Measurements from ENCODE around the gene GAL3ST3. TPM values are rescaled to one million over a fixed set of nuclear protein-coding genes. Genes with fewer than 3 reads are reported as not detected.
A peak's percentile ranks its signal among the peaks of the same experiment; 100 is the strongest.

The GAL3ST3 gene
- polyA plus RNA-seq, 1 donor (not counting 4 experiments of a cell fraction or from before 2014, with no cell fraction given), result not detected

DNA sequence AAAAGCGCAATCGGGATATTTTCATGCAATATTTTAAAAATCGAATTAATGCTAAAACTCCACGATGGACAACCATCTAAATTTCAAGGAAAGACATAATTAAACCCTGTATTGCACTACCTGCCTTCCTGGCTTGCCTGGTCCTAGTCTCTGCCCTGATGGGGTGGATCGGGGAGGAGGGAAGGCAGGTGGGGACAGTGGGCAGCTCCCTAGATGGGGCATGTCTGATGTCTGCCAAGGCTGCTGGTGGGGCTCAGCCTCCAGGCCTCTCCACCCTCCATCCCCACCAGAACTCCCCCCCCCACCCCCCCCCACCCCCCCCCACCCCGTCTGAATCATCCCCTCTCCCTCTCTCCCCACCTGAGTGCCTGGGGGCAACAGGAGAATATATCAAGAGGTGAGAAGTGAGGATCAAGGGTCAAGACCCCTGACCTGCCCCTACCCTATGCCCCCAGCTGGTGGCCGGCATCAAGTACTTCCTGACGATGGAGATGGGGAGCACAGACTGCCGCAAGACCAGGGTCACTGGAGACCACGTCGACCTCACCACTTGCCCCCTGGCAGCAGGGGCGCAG, 36.5 kb downstream of the GAL3ST3 start:
- no peak for TF ChIP-seq EZH2 (IDR thresholded peaks at IDR 0.05; ENCODE audit: low read length)
- TF ChIP-seq, protein P1, sequence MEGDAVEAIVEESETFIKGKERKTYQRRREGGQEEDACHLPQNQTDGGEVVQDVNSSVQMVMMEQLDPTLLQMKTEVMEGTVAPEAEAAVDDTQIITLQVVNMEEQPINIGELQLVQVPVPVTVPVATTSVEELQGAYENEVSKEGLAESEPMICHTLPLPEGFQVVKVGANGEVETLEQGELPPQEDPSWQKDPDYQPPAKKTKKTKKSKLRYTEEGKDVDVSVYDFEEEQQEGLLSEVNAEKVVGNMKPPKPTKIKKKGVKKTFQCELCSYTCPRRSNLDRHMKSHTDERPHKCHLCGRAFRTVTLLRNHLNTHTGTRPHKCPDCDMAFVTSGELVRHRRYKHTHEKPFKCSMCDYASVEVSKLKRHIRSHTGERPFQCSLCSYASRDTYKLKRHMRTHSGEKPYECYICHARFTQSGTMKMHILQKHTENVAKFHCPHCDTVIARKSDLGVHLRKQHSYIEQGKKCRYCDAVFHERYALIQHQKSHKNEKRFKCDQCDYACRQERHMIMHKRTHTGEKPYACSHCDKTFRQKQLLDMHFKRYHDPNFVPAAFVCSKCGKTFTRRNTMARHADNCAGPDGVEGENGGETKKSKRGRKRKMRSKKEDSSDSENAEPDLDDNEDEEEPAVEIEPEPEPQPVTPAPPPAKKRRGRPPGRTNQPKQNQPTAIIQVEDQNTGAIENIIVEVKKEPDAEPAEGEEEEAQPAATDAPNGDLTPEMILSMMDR (optimal IDR thresholded peaks at IDR 0.05 in 1 of 3, IDR thresholded peaks at IDR 0.05 in 1 of 3, conservative IDR thresholded peaks at IDR 0.05 in 1 of 3; ENCODE audit: extremely low read depth in 1 of 3, insufficient read depth in 2 of 3, low read length in 3 of 3), result no peak
- FAIRE-seq (no peak), DNase-seq (ENCODE audit: low read depth, low spot score) (no peak)
- H3K27me3 ChIP-seq (ENCODE audit: control insufficient read depth, extremely low read depth, insufficient read depth, low read length), result no peaks in the 10 kb centered on the region
- no peaks in the 10 kb centered on the region for H3K36me3 ChIP-seq (ENCODE audit: control insufficient read depth in 2 of 2, extremely low read depth in 1 of 2, insufficient read depth in 2 of 2, low read length in 2 of 2)
- no peaks in the 10 kb centered on the region for H3K79me2 ChIP-seq (ENCODE audit: control insufficient read depth, insufficient read depth, low read length)
- peaks cover 38% of the 10 kb centered on the region for H3K4me1 ChIP-seq (ENCODE audit: control insufficient read depth, extremely low read depth, insufficient read depth, low read length)
- H3K9me1 ChIP-seq (ENCODE audit: control insufficient read depth, extremely low read depth, insufficient read depth, low read length), result peaks cover 3% of the 10 kb centered on the region
- H3K4me2 ChIP-seq (ENCODE audit: control insufficient read depth, extremely low read depth, insufficient read depth, low read depth, low read length), result no peak overlapping the region
- no peak overlapping the region for H3K4me3 ChIP-seq (ENCODE audit: control insufficient read depth in 2 of 3, extremely low read depth in 1 of 3, insufficient read depth in 2 of 3, low read depth in 1 of 3, low read length in 3 of 3)
- H3K27ac ChIP-seq (ENCODE audit: control insufficient read depth, insufficient read depth, low read length), result no peak overlapping the region
- no peaks in the 10 kb centered on the region for H3K9me3 ChIP-seq (ENCODE audit: control insufficient read depth, low read depth, low read length)
- dilution Hi-C loops (cut with MboI; ENCODE audit: extremely low pct_ligation_motif_present, low sequenced_read_pairs), result no loop called here
- no peak overlapping the region for H3K9ac ChIP-seq (ENCODE audit: control insufficient read depth, extremely low read depth, insufficient read depth, low read length)
- no peaks in the 10 kb centered on the region for H4K20me1 ChIP-seq (ENCODE audit: control insufficient read depth, extremely low read depth, insufficient read depth, low read length)
- no peak overlapping the region for H2AFZ ChIP-seq (ENCODE audit: control insufficient read depth, low read length)

DNA sequence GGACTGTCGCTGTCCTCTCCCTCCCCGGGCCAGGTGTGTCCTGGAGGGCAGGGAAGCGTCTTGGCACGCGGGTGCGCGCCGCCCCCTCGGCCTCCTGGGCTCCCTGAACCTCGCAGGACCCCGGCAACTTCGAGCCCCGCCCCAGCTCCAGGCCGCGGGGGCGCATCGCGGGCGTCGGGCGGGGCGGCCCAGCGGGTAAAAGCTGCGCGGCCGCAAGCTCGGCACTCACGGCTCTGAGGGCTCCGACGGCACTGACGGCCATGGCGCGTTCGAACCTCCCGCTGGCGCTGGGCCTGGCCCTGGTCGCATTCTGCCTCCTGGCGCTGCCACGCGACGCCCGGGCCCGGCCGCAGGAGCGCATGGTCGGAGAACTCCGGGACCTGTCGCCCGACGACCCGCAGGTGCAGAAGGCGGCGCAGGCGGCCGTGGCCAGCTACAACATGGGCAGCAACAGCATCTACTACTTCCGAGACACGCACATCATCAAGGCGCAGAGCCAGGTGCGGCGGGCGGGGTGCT, 37.1 kb downstream of the GAL3ST3 start, which contains the start of gene CST6:
TSS of gene CST6 (plus strand) at position 224 of the 519 bp plus-strand sequence. CDS start at position 261, 37 bp downstream.
- TF ChIP-seq, protein P1 (optimal IDR thresholded peaks at IDR 0.05 in 1 of 3, IDR thresholded peaks at IDR 0.05 in 1 of 3, conservative IDR thresholded peaks at IDR 0.05 in 1 of 3; ENCODE audit: extremely low read depth in 1 of 3, insufficient read depth in 2 of 3, low read length in 3 of 3), result no peak
- peak; percentile 47 for TF ChIP-seq EZH2 (IDR thresholded peaks at IDR 0.05; ENCODE audit: low read length)
- H3K4me2 ChIP-seq (ENCODE audit: control insufficient read depth, extremely low read depth, insufficient read depth, low read depth, low read length), result peak within 1 kb of the TSS; percentile 78
- H3K9ac ChIP-seq (ENCODE audit: control insufficient read depth, extremely low read depth, insufficient read depth, low read length), result no peak within 1 kb of the TSS

More for the DNA sequence above, 37.1 kb downstream of the GAL3ST3 start, which contains the start of gene CST6:
- no peak within 1 kb of the TSS for H2AFZ ChIP-seq (ENCODE audit: control insufficient read depth, low read length)
- H3K9me1 ChIP-seq (ENCODE audit: control insufficient read depth, extremely low read depth, insufficient read depth, low read length), result peaks cover 3% of the 10 kb centered on the region
- no peaks in the 10 kb centered on the region for H3K27me3 ChIP-seq (ENCODE audit: control insufficient read depth, extremely low read depth, insufficient read depth, low read length)
- dilution Hi-C loops (cut with MboI; ENCODE audit: extremely low pct_ligation_motif_present, low sequenced_read_pairs), result no loop called here
- no peak for FAIRE-seq
- H3K79me2 ChIP-seq (ENCODE audit: control insufficient read depth, insufficient read depth, low read length), result no peaks in the 10 kb centered on the region
- no peaks in the 10 kb centered on the region for H3K36me3 ChIP-seq (ENCODE audit: control insufficient read depth in 2 of 2, extremely low read depth in 1 of 2, insufficient read depth in 2 of 2, low read length in 2 of 2)
- H4K20me1 ChIP-seq (ENCODE audit: control insufficient read depth, extremely low read depth, insufficient read depth, low read length), result no peaks in the 10 kb centered on the region
- H3K27ac ChIP-seq (ENCODE audit: control insufficient read depth, insufficient read depth, low read length), result no peak within 1 kb of the TSS
- H3K9me3 ChIP-seq (ENCODE audit: control insufficient read depth, low read depth, low read length), result no peaks in the 10 kb centered on the region
- DNase-seq (ENCODE audit: low read depth, low spot score), result no peak
- peak within 1 kb of the TSS in 1 of 3 experiments; percentile 27 for H3K4me3 ChIP-seq (ENCODE audit: control insufficient read depth in 2 of 3, extremely low read depth in 1 of 3, insufficient read depth in 2 of 3, low read depth in 1 of 3, low read length in 3 of 3)
- H3K4me1 ChIP-seq (ENCODE audit: control insufficient read depth, extremely low read depth, insufficient read depth, low read length), result peaks cover 38% of the 10 kb centered on the region

Measured in keratinocyte (primary cell).